ENCODE data around the gene IDH1.

DNA sequence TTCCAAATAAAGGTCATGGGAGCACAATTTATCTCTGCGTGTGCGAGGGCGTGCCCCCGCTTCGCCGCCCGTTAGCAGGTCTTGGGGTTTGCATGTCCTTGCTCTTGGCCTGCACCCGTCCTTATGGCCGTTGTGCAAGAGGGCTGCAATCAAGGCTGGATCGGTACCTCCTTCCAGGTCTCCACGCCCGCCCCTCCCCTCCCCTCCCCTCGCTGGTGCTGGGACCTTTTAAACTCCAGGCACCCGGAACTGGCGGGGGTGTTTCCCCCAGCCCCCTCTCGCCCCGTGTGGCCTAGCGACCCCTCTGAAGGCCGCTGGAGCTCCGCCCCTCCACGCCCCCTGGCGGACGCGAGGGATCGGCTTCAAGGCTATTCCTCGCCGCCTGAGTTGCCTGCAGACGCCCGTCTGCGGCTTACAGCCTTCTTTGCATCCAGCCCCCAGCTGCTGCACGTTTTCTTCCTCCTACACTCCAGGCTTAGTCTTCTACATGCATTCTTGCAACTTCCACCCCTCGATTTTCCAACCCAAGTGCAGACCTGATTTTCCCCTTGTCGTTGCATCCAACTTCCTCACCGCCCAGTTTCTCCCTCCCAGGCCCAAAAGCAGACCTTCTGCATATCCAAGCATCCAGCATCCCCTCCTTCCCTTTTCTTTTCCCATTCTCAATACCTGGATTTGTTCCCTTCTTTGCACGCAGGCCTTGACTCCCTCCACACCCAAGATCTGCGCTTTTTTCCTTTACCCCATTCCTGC is 577 bp downstream of the IDH1 start:
- TF ChIP-seq, protein P1, sequence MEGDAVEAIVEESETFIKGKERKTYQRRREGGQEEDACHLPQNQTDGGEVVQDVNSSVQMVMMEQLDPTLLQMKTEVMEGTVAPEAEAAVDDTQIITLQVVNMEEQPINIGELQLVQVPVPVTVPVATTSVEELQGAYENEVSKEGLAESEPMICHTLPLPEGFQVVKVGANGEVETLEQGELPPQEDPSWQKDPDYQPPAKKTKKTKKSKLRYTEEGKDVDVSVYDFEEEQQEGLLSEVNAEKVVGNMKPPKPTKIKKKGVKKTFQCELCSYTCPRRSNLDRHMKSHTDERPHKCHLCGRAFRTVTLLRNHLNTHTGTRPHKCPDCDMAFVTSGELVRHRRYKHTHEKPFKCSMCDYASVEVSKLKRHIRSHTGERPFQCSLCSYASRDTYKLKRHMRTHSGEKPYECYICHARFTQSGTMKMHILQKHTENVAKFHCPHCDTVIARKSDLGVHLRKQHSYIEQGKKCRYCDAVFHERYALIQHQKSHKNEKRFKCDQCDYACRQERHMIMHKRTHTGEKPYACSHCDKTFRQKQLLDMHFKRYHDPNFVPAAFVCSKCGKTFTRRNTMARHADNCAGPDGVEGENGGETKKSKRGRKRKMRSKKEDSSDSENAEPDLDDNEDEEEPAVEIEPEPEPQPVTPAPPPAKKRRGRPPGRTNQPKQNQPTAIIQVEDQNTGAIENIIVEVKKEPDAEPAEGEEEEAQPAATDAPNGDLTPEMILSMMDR (conservative IDR thresholded peaks at IDR 0.05; ENCODE audit: low read depth, low read length), result peak; percentile 81
- TF ChIP-seq EZH2 (IDR thresholded peaks at IDR 0.05; ENCODE audit: low read length, unreplicated experiment) (no peak), EZH2phosphoT487 (IDR thresholded peaks at IDR 0.05; ENCODE audit: borderline replicate concordance, low read length) (no peak)
